Posterior cingulate gyrus (tissue), 11 donors: Measurements from ENCODE around the gene BSPRY.
A peak's percentile ranks its signal among the peaks of the same experiment; 100 is the strongest.

ENCODE experiments used
- DNase-seq, 10 donors: peaks; one replicate each; pipeline versions ENCODE4 v3.0.0 to v3.0.0-alpha.2; 2020 to 2021; ENCODE audit warnings: mixed read lengths in 3 of 10
- intact Hi-C: fragments of 100-400 bp; cut with DNase I; formaldehyde crosslinking; loops from one replicate; pipeline ENCODE4 v1.15.1; 2023

BSPRY gene

DNA sequence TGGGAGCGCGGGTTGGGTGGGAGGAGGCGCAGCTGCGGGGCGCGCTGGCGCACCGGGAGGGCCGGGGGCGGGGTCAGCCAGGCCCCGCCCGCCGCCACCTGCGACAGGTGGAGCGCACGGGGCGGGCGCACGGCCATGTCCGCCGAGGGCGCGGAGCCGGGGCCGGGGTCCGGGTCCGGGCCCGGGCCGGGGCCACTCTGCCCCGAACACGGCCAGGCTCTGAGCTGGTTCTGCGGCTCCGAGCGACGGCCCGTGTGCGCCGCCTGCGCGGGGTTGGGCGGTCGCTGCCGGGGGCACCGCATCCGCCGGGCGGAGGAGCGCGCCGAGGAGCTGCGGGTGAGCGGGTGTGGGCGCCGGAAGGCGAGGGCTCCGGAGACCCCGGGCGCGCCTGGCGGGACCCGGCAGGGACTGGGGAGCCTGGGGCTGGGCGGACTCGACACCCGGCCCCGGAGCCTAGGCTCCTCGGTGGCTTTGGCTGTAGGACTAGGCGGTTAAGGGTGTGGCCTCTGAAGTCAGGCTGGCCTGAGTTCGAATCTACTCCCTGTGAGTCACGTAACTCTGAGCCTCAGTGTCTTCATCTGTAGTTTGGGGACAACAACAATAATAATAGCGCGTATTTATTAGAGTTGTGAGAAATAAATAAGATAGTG lies at the start of gene BSPRY:
Gene BSPRY (plus strand): TSS at position 97 of the 650 bp plus-strand sequence. CDS start 39 bp downstream, at position 136.
- DNase-seq = no peak
- intact Hi-C loops = no loop called here

DNA sequence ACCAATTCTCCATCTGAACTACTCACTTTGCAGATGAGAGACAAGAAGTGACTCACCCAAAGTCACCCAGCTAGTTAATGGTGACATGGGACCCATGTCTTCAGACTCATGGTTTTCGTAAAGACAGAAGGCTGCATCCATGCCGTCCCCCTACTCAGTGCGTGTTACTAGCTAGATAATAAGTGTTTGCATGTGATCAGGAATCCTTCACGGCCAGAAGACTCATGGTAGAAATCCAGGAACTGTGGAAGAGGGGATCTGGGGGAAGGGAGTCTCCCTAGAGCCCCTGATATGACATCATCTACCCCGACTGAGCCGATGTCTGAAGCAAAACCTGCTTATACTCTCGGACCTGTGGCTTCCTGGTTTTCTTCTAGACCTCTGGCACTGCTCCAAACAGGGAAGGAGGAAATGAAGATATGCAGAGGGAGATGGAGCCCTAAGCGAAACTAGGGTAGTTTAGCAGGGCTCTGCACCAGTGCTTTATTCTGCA lies 49.5 kb upstream of the BSPRY start:
- DNase-seq = no peak

GRCh38 chr9:113301548-113301947 lies 47.8 kb upstream of the BSPRY start:
- no peak for DNase-seq
- intact Hi-C loops = no loop called here

More for the DNA sequence above, 49.5 kb upstream of the BSPRY start:
- intact Hi-C loops = no loop called here

DNA sequence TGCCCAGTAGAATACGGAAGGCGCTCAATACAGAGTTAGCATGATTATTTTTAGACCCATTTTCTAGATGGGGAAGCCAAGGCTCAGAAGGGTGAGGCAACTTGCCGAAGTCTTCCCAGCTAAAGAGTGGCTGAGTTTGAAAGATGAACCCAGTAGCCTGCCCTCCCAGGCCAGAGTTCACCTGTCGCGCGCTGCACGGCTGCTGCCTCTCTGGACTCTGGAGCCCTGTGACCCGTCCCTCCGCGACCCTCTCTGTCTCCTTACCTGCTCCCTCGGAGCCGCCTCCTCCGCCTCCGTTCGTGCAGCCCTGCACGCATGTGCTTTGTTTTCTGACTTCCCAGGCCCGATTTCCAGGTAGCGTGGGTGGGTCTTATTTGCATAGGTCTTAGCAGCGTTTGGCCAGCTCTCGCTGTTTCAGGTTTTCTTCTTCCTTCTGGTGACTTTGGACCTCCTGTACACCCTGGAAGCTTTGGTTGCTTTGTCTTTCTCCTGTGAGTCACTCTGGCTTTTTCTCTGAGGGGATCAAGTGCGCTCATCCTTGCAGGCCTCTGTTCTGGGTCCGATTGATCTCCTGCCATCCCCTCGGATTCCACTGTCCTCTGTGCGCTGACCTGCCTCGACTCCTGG lies 46.4 kb upstream of the BSPRY start, which contains the start of gene RNF183:
Gene RNF183 (minus strand): TSS at position 585 of the 627 bp plus-strand sequence. CDS start 5,192 bp downstream, outside the sequence.
- DNase-seq = no peak
- intact Hi-C loops = no loop called here

DNA sequence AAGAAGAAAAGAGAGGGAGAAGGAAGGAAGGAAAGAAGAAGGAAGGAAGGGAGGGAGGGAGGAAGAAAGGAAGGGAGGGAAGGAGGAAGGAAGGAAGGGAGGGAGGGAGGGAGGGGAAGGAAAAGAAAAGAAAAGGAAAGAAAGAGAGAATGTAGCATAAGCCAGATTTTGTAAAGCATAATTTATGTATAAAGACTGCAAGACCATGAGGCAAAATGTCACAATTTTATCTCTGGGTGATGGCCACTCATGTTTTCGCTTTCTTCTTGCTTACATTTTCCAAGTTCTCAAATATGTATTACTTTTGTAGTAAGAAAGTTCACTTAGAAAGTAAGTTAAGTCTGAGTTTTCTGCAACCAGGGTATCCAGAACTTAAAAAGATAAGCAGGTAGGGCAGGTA lies 42.8 kb upstream of the BSPRY start:
- intact Hi-C loops = no loop called here
- DNase-seq = no peak

DNA sequence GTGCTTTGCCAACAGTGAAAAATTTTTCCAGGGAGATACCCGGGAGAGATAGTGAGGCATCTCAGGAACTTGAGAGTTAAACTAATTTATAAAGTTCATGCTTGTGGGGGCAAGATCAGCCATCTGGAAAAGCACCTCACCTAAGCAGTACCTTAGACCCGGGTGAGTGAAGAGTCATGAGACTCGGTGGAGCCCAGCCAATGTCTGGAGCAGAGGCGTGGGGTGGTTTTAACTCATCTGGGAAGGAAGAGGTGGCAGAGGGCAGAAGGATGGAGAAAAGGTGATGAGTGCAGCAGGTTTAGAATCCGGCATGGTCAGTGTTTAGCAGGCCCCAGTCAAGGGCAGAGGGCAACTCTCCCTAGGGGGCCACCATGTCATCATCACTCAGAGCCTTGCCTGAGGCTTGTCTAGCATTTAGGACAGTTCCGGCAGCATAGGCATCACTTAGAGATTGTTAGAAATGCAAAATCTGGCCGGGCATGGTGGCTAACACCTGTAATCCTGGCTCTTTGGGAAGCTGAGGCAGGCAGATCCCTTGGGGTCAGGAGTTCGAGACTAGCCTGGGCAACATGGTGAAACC lies 41.9 kb upstream of the BSPRY start:
- intact Hi-C loops = no loop called here
- no peak for DNase-seq

GRCh38 chr9:113309204-113309813 lies 40.0 kb upstream of the BSPRY start:
- intact Hi-C loops = no loop called here
- DNase-seq = peak in 3 of 10 donors; percentile 14 to 33 (median 18)

DNA sequence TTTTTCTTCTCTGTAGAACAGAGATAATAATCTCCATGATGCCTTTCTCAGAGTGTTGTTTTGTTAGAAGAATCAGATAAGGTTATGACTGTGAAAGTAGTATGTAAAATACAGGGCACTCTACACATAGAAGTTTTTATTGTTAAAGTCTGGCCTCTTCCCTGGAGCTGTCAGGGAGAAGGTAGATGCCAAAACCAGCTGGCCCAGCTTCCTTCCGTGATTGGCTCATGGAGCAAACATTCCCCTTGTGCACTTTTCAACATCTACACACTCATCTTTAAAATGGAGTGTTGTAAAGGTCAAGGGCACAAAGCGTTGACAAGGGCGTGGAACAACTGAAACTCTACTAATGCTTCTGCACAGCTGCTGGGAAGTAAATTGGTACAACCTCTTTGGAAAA lies 38.8 kb upstream of the BSPRY start:
- no peak for DNase-seq
- intact Hi-C loops = no loop called here

DNA sequence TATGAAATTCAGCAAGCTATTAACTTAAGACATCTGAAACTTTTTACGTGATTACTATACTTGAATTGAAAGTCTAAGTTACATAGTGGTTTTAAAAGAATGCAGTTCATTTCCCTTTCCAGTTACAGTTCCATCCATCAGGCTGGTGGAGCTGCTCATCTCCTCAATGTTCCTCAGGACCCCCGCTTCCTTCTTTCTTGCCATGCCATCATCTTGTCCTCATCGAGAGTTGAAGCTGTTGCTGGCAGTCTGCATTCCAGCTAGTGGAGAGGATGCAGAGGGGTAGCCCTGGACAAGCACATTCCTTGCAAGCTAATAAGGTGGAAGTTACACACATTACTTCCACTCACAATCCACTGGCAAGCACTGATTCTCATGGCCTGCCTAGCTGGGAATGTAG lies 37.4 kb upstream of the BSPRY start:
- no peak for DNase-seq
- intact Hi-C loops = no loop called here

DNA sequence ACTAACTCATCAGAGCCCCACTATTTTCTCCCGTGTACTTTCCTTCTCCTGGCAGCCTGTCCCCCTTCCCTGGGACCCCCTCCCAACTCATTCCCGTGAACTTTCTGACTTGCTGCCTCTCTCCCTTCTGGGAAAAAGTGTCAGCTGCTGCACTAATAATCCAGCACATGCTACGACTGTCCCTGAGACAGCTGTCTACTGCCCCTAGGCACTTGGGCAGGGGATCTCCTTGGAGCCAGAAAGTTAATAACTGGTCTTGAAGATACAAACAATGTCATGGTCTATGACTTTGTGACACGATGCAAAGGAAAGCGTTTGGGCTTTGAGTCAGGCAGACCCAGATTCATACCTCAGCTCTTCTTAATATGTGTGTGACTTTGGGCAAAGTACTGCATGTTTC lies 36.1 kb upstream of the BSPRY start:
- DNase-seq = no peak
- intact Hi-C loops = no loop called here

GRCh38 chr9:113315231-113315630 lies 34.1 kb upstream of the BSPRY start:
- intact Hi-C loops = no loop called here
- no peak for DNase-seq

DNA sequence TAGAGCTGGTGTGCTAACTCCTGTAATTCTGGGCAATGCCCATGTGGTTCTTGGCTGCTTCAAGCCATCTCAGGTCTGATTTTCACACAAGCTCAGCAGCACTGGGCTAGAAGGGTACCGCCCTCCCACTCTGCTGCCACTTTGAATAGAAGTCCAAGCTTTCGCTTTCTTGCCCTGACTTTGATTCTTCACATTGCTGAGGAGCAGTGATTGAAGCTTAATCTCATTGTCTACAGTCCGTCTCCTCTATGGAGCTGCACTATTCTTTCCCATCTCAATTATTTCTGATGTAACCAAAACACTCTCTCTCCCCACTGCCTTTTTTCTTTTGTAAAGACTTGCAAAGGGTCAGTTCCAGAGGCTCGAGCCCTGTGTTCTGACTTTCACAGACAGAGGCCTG lies 33.3 kb upstream of the BSPRY start:
- intact Hi-C loops = no loop called here
- DNase-seq = no peak

DNA sequence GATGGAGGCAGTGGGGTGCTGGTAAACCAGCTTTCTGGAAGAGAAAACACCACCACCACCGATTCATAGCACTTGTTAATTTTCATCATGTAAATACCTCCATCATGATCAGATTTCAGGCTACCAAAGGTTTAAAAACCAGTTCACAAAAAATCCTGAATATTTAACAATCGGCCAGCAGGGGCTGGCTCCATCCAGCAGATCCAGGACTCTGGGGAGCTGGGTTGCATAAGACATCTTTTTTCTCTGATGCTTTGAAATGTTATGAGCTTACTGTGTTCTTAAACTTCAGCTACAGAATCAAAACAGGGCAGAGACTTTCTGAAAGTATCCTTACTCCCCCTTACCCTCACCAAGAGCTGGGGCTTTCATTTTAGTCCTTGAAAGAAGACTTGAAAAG lies 31.6 kb upstream of the BSPRY start:
- no peak for DNase-seq
- intact Hi-C loops = no loop called here

- intact Hi-C loops = no loop called here
- DNase-seq = no peak
Observed at GRCh38 chr9:113319054-113319453, 30.3 kb upstream of the BSPRY start.

DNA sequence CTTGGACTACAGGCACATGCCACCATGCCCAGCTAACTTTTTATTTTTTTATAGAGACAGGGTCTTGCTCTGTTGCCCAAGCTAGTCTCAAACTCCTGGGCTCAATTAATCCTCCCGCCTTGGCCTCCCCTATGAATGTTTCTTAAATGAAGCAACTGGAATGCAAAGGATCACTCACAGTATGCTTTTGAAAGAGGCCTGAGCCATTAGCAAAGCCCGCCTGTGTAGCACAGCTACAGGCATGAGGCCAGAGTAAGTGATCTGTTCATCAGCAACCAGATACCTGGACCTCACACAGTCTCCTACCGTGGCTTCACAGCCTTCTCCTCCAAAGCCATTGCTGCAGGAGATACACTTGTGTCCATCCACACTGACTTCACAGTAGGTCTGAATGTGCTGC lies 29.3 kb upstream of the BSPRY start:
- intact Hi-C loops = no loop called here
- DNase-seq = no peak

DNA sequence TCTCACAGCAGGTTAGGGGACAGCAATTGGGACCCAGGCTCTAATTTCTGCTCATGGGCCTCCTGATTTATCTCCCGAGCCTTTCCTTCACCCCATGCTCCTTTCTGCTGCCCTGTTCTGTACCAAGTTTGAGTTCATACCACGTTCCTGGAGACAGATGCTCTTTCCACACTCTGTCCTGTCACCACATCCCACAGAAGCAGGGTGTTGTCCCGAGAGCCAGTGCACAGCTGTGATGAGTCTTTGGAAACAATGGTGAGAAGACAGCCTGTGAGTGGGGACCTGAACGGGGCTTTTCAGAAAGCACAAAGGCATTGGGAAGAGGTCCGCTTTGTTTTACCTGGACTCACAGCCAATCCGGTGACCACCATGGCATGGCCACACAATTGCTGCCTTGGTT lies 26.7 kb upstream of the BSPRY start:
- intact Hi-C loops = no loop called here
- no peak for DNase-seq

GRCh38 chr9:113326230-113326629 lies 23.1 kb upstream of the BSPRY start:
- DNase-seq = no peak
- intact Hi-C loops = no loop called here

- intact Hi-C loops = no loop called here
- DNase-seq = no peak
Observed at GRCh38 chr9:113328045-113328782, 21.1 kb upstream of the BSPRY start.

DNA sequence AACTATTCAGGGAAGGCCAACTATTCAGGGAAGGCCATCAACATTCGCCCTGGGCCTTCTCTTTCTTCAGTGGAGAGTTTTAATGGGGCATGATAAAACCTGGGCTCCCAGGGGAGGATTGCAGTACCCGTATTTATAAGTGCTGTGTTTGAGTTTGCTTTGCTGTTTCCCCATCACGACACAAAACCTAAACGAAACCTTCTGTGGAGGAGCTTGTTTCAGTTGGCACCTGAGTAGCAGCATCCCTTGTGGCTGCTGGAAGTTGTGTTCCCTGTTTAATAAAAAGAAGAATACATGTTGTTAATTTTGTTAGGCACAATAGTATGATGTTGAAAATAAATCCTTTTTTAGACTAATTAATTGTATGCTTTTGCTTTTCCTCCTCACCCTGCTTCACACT lies 17.6 kb upstream of the BSPRY start:
- intact Hi-C loops = no loop called here

GRCh38 chr9:113337714-113338113 lies 11.6 kb upstream of the BSPRY start:
- DNase-seq = no peak
- intact Hi-C loops = no loop called here

More for the DNA sequence above, 17.6 kb upstream of the BSPRY start:
- DNase-seq = no peak
